Measurements from ENCODE around the gene TGFBR1.
A peak's percentile ranks its signal among the peaks of the same experiment; 100 is the strongest.

Gene TGFBR1

GRCh38 chr9:99169982-99170761 lies 65.3 kb downstream of the TGFBR1 start:
- no peak for DNase-seq (ENCODE audit: low read depth in 3 of 3)

- no peak for DNase-seq (ENCODE audit: low read depth in 3 of 3)
Observed at GRCh38 chr9:99171225-99172123, 66.6 kb downstream of the TGFBR1 start.

- DNase-seq (ENCODE audit: low read depth in 3 of 3) = no peak
Observed at GRCh38 chr9:99172124-99173091, 67.5 kb downstream of the TGFBR1 start.

GRCh38 chr9:99173570-99174504 lies 68.9 kb downstream of the TGFBR1 start:
- no peak for DNase-seq (ENCODE audit: low read depth in 3 of 3)

GRCh38 chr9:99176527-99177013 lies 71.7 kb downstream of the TGFBR1 start:
- no peak for DNase-seq (ENCODE audit: low read depth in 3 of 3)

GRCh38 chr9:99177576-99178366 lies 72.9 kb downstream of the TGFBR1 start:
- DNase-seq (ENCODE audit: low read depth in 3 of 3) = no peak

GRCh38 chr9:99178912-99179872 lies 74.3 kb downstream of the TGFBR1 start:
- DNase-seq (ENCODE audit: low read depth in 3 of 3) = no peak

- no peak for DNase-seq (ENCODE audit: low read depth in 3 of 3)
Observed at GRCh38 chr9:99180199-99180598, 75.3 kb downstream of the TGFBR1 start.

- DNase-seq (ENCODE audit: low read depth in 3 of 3) = no peak
Observed at GRCh38 chr9:99180662-99181061, 75.7 kb downstream of the TGFBR1 start.

GRCh38 chr9:99181206-99181605 lies 76.3 kb downstream of the TGFBR1 start:
- no peak for DNase-seq (ENCODE audit: low read depth in 3 of 3)

GRCh38 chr9:99181621-99182020 lies 76.7 kb downstream of the TGFBR1 start:
- DNase-seq (ENCODE audit: low read depth in 3 of 3) = no peak

- no peak for DNase-seq (ENCODE audit: low read depth in 3 of 3)
Observed at GRCh38 chr9:99182356-99182755, 77.4 kb downstream of the TGFBR1 start.

- no peak for DNase-seq (ENCODE audit: low read depth in 3 of 3)
Observed at GRCh38 chr9:99183616-99184015, 78.7 kb downstream of the TGFBR1 start.

GRCh38 chr9:99184110-99184474 lies 79.2 kb downstream of the TGFBR1 start:
- DNase-seq (ENCODE audit: low read depth in 3 of 3) = no peak

- DNase-seq (ENCODE audit: low read depth in 3 of 3) = peak; percentile 45 to 78 (median 52)
Observed at GRCh38 chr9:99184475-99185347, 79.8 kb downstream of the TGFBR1 start.

- DNase-seq (ENCODE audit: low read depth in 3 of 3) = no peak
Observed at GRCh38 chr9:99185348-99185632, 80.4 kb downstream of the TGFBR1 start.

GRCh38 chr9:99185934-99186333 lies 81.0 kb downstream of the TGFBR1 start:
- no peak for DNase-seq (ENCODE audit: low read depth in 3 of 3)

- DNase-seq (ENCODE audit: low read depth in 3 of 3) = no peak
Observed at GRCh38 chr9:99187311-99187710, 82.4 kb downstream of the TGFBR1 start.

Data from stimulated activated CD4-positive, alpha-beta T cell treated with anti-CD3 and anti-CD28 coated beads, TNF-alpha, amount 100 ng/mL, for 24 hours (primary cell).